ENCODE results near the gene MMP28. TPM values are rescaled to one million over a fixed set of nuclear protein-coding genes. Genes with fewer than 3 reads are reported as not detected.
A peak's percentile ranks its signal among the peaks of the same experiment; 100 is the strongest.
"Not testable (repeated sequence)": the region's sequence is repeated elsewhere in the genome, so short reads cannot be mapped to it uniquely, and the experiment has no call there.

MMP28 gene
- total and polyA plus RNA-seq, 5 donors, result 4.6 to 9.2 (median 5.7) TPM

- no peaks in the 10 kb centered on the region for H3K27me3 ChIP-seq (ENCODE audit: control insufficient read depth, insufficient read depth)
- DNase-seq, result no peak
- no peak overlapping the region for H3K4me3 ChIP-seq (ENCODE audit: low read length)
- no peak for ATAC-seq
- intact Hi-C loops (cut with DNase I), result loop anchor here in 3 of 4 donors (2.0 to 5.0 kb wide), 2 partner anchors 36 to 39 kb away; no protein-coding TSS in a partner anchor
- 76% methylated on average over 8 of the region's 8 CpGs for WGBS
- no peaks in the 10 kb centered on the region for H3K9me3 ChIP-seq (ENCODE audit: control insufficient read depth, low read length)
- no peak overlapping the region for H3K27ac ChIP-seq (ENCODE audit: low read length)
- peaks cover 2% of the 10 kb centered on the region for H3K4me1 ChIP-seq (ENCODE audit: control insufficient read depth, insufficient read depth, low read length)
Observed at GRCh38 chr17:35765756-35766488, 29.5 kb downstream of the MMP28 start.

GRCh38 chr17:35765086-35765710 is 30.2 kb downstream of the MMP28 start:
- ATAC-seq (no peak), DNase-seq (no peak)
- intact Hi-C loops (cut with DNase I), result loop anchor here in 3 of 4 donors (2.0 to 5.0 kb wide), 2 partner anchors 37 to 40 kb away; no protein-coding TSS in a partner anchor
- peaks cover 2% of the 10 kb centered on the region for H3K4me1 ChIP-seq (ENCODE audit: control insufficient read depth, insufficient read depth, low read length)
- no peaks in the 10 kb centered on the region for H3K27me3 ChIP-seq (ENCODE audit: control insufficient read depth, insufficient read depth)
- no peak overlapping the region for H3K4me3 ChIP-seq (ENCODE audit: low read length)
- H3K9me3 ChIP-seq (ENCODE audit: control insufficient read depth, low read length), result no peaks in the 10 kb centered on the region
- 72% methylated on average over 11 of the region's 11 CpGs for WGBS
- no peak overlapping the region for H3K27ac ChIP-seq (ENCODE audit: low read length)

DNA sequence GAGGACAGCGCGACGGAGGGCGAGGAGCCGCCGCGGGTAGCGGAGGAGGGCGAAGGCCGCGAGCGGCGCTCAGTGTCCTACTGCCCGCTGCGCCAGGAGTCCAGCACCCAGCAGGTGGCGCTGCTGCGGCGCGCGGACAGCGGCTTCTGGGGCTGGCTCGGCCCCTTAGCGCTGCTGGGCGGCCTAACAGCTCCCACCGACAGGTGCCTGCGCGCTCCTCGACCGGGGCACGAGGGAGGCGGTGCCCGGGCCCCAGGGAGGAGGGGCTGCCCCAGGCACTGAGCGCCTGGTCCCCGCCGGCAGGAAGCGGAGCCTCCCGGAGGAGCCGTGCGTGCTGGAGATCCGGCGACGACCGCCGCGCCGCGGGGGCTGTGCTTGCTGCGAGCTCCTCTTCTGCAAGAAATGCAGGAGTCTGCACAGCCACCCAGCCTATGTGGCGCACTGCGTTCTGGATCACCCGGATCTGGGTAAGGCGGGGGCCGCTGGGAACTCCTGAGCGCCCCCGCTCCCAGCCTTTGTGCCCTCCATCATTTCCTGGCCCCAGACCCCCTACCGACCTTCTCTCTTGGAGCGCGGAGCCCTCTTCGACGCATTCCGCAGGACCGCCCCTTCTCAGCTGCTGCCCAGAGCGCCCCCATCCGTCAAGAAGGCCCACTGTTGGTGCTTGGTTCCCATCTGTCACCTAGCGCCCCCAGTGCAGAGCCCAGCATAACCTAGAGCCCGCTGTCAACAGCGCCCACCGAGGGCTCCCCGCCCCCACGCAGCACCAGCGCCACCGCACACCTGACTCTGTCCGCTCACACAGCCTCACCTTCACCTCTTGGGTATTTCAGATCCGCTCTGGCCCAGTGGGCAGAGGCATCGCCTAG is 31.1 kb downstream of the MMP28 start:
- peaks cover 2% of the 10 kb centered on the region for H3K4me1 ChIP-seq (ENCODE audit: control insufficient read depth, insufficient read depth, low read length)
- H3K27me3 ChIP-seq (ENCODE audit: control insufficient read depth, insufficient read depth), result no peaks in the 10 kb centered on the region
- DNase-seq (peak; percentile 88 to 95 (median 95)), ATAC-seq (peak; percentile 92 to 97)
- peak overlapping the region; percentile 36 for H3K4me3 ChIP-seq (ENCODE audit: low read length)
- no peak overlapping the region for H3K27ac ChIP-seq (ENCODE audit: low read length)
- no peaks in the 10 kb centered on the region for H3K9me3 ChIP-seq (ENCODE audit: control insufficient read depth, low read length)
- intact Hi-C loops (cut with DNase I), result loop anchor here in 2 of 4 donors (2.0 kb wide), 1 partner anchor 40 kb away; no protein-coding TSS in a partner anchor
- WGBS, result 4% methylated on average over 75 of the region's 75 CpGs

DNA sequence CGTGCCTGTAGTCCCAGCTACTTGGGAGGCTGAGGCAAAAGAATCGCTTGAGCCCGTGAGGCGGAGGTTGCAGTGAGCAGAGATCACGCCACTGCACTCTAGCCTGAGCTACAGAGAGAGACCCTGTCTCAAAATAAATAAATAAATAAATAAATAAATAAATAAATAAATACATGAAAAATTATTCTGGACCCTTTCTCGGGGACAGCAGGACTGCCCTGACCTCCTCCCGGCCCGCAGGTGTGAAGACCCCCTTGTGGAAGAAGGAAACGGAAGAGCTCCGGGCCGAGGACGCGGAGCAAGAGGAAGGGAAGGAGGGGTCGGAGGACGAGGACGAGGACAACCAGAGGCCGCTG is 31.7 kb downstream of the MMP28 start:
- intact Hi-C loops (cut with DNase I), result loop anchor here in 2 of 4 donors (2.0 kb wide), 1 partner anchor 41 kb away; no protein-coding TSS in a partner anchor
- DNase-seq (no peak), ATAC-seq (no peak)
- Histone ChIP-seq H3K9me3 (ENCODE audit: control insufficient read depth, low read length) (no peaks in the 10 kb centered on the region), H3K27ac (ENCODE audit: low read length) (no peak overlapping the region), H3K27me3 (ENCODE audit: control insufficient read depth, insufficient read depth) (no peaks in the 10 kb centered on the region), H3K4me3 (ENCODE audit: low read length) (no peak overlapping the region), H3K4me1 (ENCODE audit: control insufficient read depth, insufficient read depth, low read length) (peaks cover 2% of the 10 kb centered on the region)
- WGBS, result 35% methylated on average over 16 of the region's 17 CpGs

- DNase-seq (no peak), ATAC-seq (no peak)
- H3K27me3 ChIP-seq (ENCODE audit: control insufficient read depth, insufficient read depth), result no peaks in the 10 kb centered on the region
- H3K4me3 ChIP-seq (ENCODE audit: low read length), result no peak overlapping the region
- H3K27ac ChIP-seq (ENCODE audit: low read length), result no peak overlapping the region
- WGBS, result 85% methylated on average over 5 of the region's 5 CpGs
- H3K4me1 ChIP-seq (ENCODE audit: control insufficient read depth, insufficient read depth, low read length), result peaks cover 2% of the 10 kb centered on the region
- intact Hi-C loops (cut with DNase I), result no loop called here
- H3K9me3 ChIP-seq (ENCODE audit: control insufficient read depth, low read length), result no peaks in the 10 kb centered on the region
Observed at GRCh38 chr17:35761601-35762000, 33.8 kb downstream of the MMP28 start.

- WGBS, result 55% methylated on average over 1 of the region's 1 CpG
Observed at GRCh38 chr17:35760587-35760986, 34.9 kb downstream of the MMP28 start, which contains the start of gene C17orf50. Gene C17orf50 (plus strand): TSS chr17:35760887. CDS start chr17:35760942, 55 bp downstream.

DNA sequence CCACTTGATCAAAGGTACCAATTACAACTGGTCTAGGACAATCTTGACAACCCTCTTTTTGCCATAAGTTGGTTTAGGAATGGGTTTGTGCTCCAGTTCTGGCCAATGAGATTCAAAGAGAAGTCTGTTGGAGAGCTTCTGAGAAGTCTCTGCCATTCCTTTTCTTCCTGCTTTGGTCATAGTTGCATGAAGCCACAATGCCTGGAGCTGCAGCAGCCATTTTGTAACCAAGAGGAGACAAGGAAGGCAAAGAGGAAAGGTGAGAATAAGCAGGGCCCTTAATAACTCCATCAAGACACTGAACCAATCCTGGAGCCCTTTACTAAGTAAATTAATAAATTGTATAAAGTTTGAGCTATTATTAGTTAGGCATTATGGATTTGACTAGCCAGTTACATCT is 38.2 kb downstream of the MMP28 start:
- Histone ChIP-seq H3K9me3 (ENCODE audit: control insufficient read depth, low read length) (no peaks in the 10 kb centered on the region), H3K4me3 (ENCODE audit: low read length) (no peak overlapping the region), H3K27ac (ENCODE audit: low read length) (no peak overlapping the region), H3K27me3 (ENCODE audit: control insufficient read depth, insufficient read depth) (no peaks in the 10 kb centered on the region), H3K4me1 (ENCODE audit: control insufficient read depth, insufficient read depth, low read length) (no peaks in the 10 kb centered on the region)
- DNase-seq (no peak), ATAC-seq (no peak)
- intact Hi-C loops (cut with DNase I), result no loop called here

More at GRCh38 chr17:35760587-35760986, 34.9 kb downstream of the MMP28 start, which contains the start of gene C17orf50:
- no peak within 1 kb of the TSS for H3K4me3 ChIP-seq (ENCODE audit: low read length)
- H3K27me3 ChIP-seq (ENCODE audit: control insufficient read depth, insufficient read depth), result no peaks in the 10 kb centered on the region
- no peaks in the 10 kb centered on the region for H3K9me3 ChIP-seq (ENCODE audit: control insufficient read depth, low read length)
- no peak for DNase-seq
- peaks cover 2% of the 10 kb centered on the region for H3K4me1 ChIP-seq (ENCODE audit: control insufficient read depth, insufficient read depth, low read length)
- intact Hi-C loops (cut with DNase I), result no loop called here
- no peak for ATAC-seq
- H3K27ac ChIP-seq (ENCODE audit: low read length), result no peak within 1 kb of the TSS

DNA sequence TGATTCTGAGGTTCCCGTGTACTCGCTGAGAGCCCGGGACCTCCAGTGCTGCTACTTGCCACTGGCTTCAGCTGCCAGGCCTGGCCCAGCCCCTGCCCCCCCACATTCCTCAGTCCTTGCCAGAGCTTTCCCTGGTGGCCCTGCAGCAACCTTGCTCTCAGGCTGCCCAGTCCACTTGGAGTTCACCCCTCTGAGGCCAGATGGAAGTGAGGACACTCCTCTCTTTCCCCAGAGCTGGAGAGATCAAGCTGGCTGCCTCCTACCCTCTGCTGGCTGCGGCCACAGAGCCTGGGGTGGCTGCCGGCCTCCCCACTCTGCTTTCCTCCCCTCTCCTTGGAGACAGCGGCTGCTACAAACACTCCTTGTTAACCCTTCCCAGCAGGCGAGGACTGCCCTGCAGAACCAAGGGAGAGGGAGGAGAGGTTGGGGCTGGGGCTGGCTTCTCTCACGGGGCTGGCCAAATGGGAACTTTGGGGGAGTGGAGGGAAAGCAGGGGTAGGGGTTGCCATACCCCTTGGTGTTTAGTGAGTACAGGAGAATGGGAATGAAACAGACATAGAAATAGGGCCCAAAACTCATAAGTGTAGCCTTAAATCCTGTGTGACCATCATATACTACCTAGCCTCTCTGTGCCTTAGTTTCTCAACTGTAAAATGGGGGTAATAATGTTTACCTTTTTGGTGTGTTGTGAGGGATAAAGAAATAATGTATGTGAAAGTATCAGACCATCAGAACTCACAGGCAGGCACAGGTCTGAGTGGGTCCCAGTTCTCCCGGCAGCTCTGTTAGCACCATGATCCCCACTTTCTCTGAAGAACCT is 42.3 kb downstream of the MMP28 start, which contains the start of gene GAS2L2:
Gene GAS2L2 (minus strand): TSS at position 295 of the 820 bp plus-strand sequence. CDS start 389 bp downstream, outside the sequence.
- Histone ChIP-seq H3K4me1 (ENCODE audit: control insufficient read depth, insufficient read depth, low read length) (peaks cover 1% of the 10 kb centered on the region), H3K27me3 (ENCODE audit: control insufficient read depth, insufficient read depth) (no peaks in the 10 kb centered on the region), H3K9me3 (ENCODE audit: control insufficient read depth, low read length) (no peaks in the 10 kb centered on the region), H3K27ac (ENCODE audit: low read length) (no peak within 1 kb of the TSS), H3K4me3 (ENCODE audit: low read length) (no peak within 1 kb of the TSS)
- intact Hi-C loops (cut with DNase I), result no loop called here
- 37% methylated on average over 9 of the region's 9 CpGs for WGBS
- peak in 1 of 2 donors; percentile 30 for ATAC-seq
- DNase-seq, result peak in 2 of 3 donors; percentile 64

DNA sequence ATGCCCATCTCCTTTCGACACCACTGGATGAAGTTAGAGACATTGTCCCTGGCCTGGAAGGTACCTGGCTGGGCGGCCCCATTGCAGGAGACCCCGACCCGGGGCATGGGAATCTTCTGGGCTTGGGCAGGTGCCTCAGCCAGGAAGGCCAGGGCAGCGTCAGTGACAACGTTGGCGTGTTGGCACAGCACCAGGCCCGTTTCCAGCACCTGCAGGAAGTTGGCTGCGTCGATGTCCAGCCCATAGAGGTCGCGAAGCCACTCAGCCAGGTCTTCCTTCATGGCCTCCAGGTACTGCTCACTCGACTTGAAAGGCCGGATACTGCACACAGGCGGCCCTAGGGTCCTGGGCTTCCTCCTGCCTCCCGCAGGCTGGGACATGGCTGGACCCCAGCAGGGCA is 43.0 kb downstream of the MMP28 start:
- ATAC-seq, result no peak
- Histone ChIP-seq H3K27ac (ENCODE audit: low read length) (no peak overlapping the region), H3K4me3 (ENCODE audit: low read length) (no peak overlapping the region), H3K27me3 (ENCODE audit: control insufficient read depth, insufficient read depth) (no peaks in the 10 kb centered on the region), H3K9me3 (ENCODE audit: control insufficient read depth, low read length) (no peaks in the 10 kb centered on the region), H3K4me1 (ENCODE audit: control insufficient read depth, insufficient read depth, low read length) (peaks cover 1% of the 10 kb centered on the region)
- no peak for DNase-seq
- intact Hi-C loops (cut with DNase I), result no loop called here
- WGBS, result 52% methylated on average over 16 of the region's 16 CpGs

- H3K4me1 ChIP-seq (ENCODE audit: control insufficient read depth, insufficient read depth, low read length); H3K4me3 ChIP-seq (ENCODE audit: low read length); H3K27ac ChIP-seq (ENCODE audit: low read length); DNase-seq; intact Hi-C loops (cut with DNase I); H3K27me3 ChIP-seq (ENCODE audit: control insufficient read depth, insufficient read depth); H3K9me3 ChIP-seq (ENCODE audit: control insufficient read depth, low read length): not testable (repeated sequence)
- WGBS, result 62% methylated on average over 4 of the region's 4 CpGs
- peak in 1 of 2 donors; percentile 43 for ATAC-seq
Observed at GRCh38 chr17:35751541-35751940, 43.9 kb downstream of the MMP28 start.

Data from right cardiac atrium (tissue), 5 donors.